Body of pancreas (tissue), 4 donors: Measurements from ENCODE around the gene SYNJ2. TPM values are rescaled to one million over a fixed set of nuclear protein-coding genes. Genes with fewer than 3 reads are reported as not detected.

ENCODE experiments used
- ATAC-seq: fragments of 150-250 bp; one replicate; pipeline ENCODE4 v1.9.1; 2016
- DNase-seq, 4 donors: peaks; one replicate each; pipeline ENCODE4 v3.0.0-alpha.2; 2019
- H3K27ac ChIP-seq, 4 donors: fragments of 200-600 bp; sonication (generic); 1 replicate in 3 of 4; 2 replicates in 1 of 4; pipeline versions ENCODE4 v1.5.1 to v1.6.1; 2016 to 2019; ENCODE audit warnings: mild to moderate bottlenecking in 1 of 4, mixed read lengths in 1 of 4, moderate library complexity in 1 of 4
- H3K27me3 ChIP-seq, 2 donors: fragments of 200-600 bp; sonication (generic); one replicate each; pipeline ENCODE4 v1.6.0; 2016; ENCODE audit warnings: mild to moderate bottlenecking in 1 of 2
- H3K36me3 ChIP-seq, 2 donors: fragments of 200-600 bp; sonication (generic); replicated peaks in 1 of 2; 2 replicates each; pipeline ENCODE4 v1.5.1; 2016; ENCODE audit warnings: low read depth in 2 of 2; ENCODE audit not compliant: insufficient read depth in 1 of 2
- H3K4me1 ChIP-seq: fragments of 200-600 bp; sonication (generic); one replicate; pipeline ENCODE4 v1.6.0; 2016
- H3K4me3 ChIP-seq, 2 donors: fragments of 200-600 bp; sonication (generic); 1 replicate in 1 of 2; 2 replicates in 1 of 2; pipeline ENCODE4 v1.5.1; 2016 to 2019
- H3K9me3 ChIP-seq, 3 donors: fragments of 200-600 bp; sonication (generic); 1 replicate in 2 of 3; 2 replicates in 1 of 3; pipeline ENCODE4 v1.5.1; 2016
- POLR2A ChIP-seq, 3 donors: fragments of 450-650 bp; IDR thresholded peaks; one replicate each; pipeline ENCODE4 v1.6.1; 2016; ENCODE audit warnings: antibody characterized with exemption in 3 of 3, mild to moderate bottlenecking in 2 of 3
- WGBS, 2 donors: methylation state at CpG; one replicate each; pipeline ENCODE4 v1.1.5; 2017; 5-methylcytosine and 5-hydroxymethylcytosine counted together
- intact Hi-C: fragments of 100-400 bp; cut with DNase I; formaldehyde crosslinking; loops from one replicate; pipeline ENCODE4 v1.15.1; 2023
- total RNA-seq, 2 donors: library from RNA; depleted of rRNA; stranded (reverse); fragments of >200 nt; gene quantifications; one replicate each; pipeline ENCODE4 v1.1.0, GENCODE V29; 2016
- TF ChIP-seq, protein P1 (sequence below), 7 experiments: fragments of 450-650 bp in 4 of 7; fragments of 200-600 bp in 3 of 7; sonication (generic) in 3 of 7; IDR thresholded peaks; one replicate each; pipeline ENCODE4 v1.5.1; 2016 to 2019; ENCODE audit warnings: antibody characterized with exemption in 7 of 7

Gene SYNJ2
- total RNA-seq, 2 donors from 2014 or later = 12.2 to 14.8 TPM

DNA sequence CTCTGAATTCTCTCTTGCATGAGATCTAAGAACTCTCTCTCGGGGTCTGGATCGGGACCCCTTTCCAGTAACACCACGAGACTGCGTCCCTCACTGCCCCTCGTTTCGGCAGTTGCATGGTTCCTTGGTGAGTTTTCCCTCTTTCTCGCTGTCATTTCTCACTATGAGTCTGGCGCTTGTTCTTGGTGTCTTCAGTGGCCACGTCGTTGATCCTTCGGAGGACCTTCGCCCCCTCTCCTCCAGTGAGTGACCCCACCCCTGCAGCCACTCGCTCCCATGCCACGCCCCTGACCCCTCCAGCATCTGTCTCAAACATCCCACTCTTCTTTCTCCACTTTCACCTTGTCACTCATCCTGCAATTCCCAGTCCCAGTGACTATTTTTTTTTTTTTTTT is 23.0 kb downstream of the SYNJ2 start:
- ATAC-seq (no peak), DNase-seq (no peak)
- Histone ChIP-seq H3K4me3 (no peak overlapping the region), H3K36me3 (no peaks in the 10 kb centered on the region), H3K9me3 (no peaks in the 10 kb centered on the region), H3K4me1 (peaks cover 57% of the 10 kb centered on the region), H3K27me3 (no peaks in the 10 kb centered on the region), H3K27ac (peak overlapping the region in 1 of 4 donors; percentile 58)
- 95 to 96% methylated on average over 14 of the region's 14 CpGs for WGBS, 2 donors
- TF ChIP-seq, protein P1, sequence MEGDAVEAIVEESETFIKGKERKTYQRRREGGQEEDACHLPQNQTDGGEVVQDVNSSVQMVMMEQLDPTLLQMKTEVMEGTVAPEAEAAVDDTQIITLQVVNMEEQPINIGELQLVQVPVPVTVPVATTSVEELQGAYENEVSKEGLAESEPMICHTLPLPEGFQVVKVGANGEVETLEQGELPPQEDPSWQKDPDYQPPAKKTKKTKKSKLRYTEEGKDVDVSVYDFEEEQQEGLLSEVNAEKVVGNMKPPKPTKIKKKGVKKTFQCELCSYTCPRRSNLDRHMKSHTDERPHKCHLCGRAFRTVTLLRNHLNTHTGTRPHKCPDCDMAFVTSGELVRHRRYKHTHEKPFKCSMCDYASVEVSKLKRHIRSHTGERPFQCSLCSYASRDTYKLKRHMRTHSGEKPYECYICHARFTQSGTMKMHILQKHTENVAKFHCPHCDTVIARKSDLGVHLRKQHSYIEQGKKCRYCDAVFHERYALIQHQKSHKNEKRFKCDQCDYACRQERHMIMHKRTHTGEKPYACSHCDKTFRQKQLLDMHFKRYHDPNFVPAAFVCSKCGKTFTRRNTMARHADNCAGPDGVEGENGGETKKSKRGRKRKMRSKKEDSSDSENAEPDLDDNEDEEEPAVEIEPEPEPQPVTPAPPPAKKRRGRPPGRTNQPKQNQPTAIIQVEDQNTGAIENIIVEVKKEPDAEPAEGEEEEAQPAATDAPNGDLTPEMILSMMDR (IDR thresholded peaks at IDR 0.05) = no peak
- no peak for TF ChIP-seq POLR2A (IDR thresholded peaks at IDR 0.05)
- intact Hi-C loops = no loop called here

DNA sequence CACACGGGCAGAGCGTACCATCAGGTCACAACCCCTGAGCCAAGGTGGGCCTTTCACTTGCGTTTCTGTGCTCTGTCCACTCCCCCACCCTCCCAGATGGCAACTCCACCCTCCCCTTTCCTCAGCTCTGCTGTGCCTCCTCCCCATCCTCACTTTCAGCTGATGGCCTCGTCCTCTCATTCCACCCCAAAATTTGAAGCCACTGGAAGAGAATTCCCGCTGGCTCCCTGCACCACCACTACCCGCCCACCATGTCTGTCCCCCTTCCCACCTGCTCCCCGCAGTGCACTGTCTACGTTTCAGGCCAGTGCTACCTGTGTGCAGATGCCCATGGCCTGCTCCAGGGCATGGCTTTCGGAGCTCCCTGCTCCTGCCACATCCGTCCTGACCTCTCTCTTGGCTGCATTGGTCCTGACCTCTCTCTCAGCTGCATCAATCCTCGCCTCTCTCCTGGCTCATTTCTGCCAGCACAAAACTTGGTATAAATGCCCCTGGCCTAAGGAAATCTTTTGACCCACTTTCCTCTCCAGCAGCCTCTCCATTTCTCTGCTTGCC is 24.0 kb downstream of the SYNJ2 start:
- no peak for DNase-seq
- Histone ChIP-seq H3K27ac (no peak overlapping the region), H3K27me3 (no peaks in the 10 kb centered on the region), H3K36me3 (no peaks in the 10 kb centered on the region), H3K4me3 (no peak overlapping the region), H3K9me3 (no peaks in the 10 kb centered on the region), H3K4me1 (peaks cover 58% of the 10 kb centered on the region)
- WGBS, 2 donors = 93 to 97% methylated on average over 11 of the region's 11 CpGs
- TF ChIP-seq, protein P1 (IDR thresholded peaks at IDR 0.05) = no peak
- TF ChIP-seq POLR2A (IDR thresholded peaks at IDR 0.05) = no peak
- no peak for ATAC-seq
- intact Hi-C loops = no loop called here

DNA sequence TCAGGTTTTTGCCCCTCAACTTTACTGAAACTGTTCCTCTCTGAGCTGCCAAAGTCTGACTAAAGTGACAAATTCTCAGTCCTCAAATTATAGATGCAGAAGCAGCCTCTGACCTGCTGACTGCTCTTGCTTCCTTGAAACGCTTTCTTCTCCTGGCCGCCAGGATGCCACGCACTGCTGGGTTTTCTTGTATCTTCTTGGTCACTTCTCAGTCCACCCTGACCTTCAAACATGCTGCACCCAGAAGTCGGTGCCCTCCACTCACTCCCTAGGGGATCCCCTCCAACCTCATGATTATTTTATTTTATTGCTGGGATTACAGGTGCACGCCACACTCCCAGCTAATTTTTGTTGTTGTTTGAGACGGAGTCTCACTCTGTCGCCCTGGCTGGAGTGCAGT is 24.7 kb downstream of the SYNJ2 start:
- Histone ChIP-seq H3K9me3 (no peaks in the 10 kb centered on the region), H3K4me3 (no peak overlapping the region), H3K27me3 (no peaks in the 10 kb centered on the region), H3K36me3 (no peaks in the 10 kb centered on the region), H3K4me1 (peaks cover 61% of the 10 kb centered on the region), H3K27ac (no peak overlapping the region)
- ATAC-seq (no peak), DNase-seq (no peak)
- WGBS, 2 donors = 88 to 90% methylated on average over 7 of the region's 7 CpGs
- intact Hi-C loops = no loop called here
- TF ChIP-seq, protein P1 (IDR thresholded peaks at IDR 0.05) = no peak
- no peak for TF ChIP-seq POLR2A (IDR thresholded peaks at IDR 0.05)

DNA sequence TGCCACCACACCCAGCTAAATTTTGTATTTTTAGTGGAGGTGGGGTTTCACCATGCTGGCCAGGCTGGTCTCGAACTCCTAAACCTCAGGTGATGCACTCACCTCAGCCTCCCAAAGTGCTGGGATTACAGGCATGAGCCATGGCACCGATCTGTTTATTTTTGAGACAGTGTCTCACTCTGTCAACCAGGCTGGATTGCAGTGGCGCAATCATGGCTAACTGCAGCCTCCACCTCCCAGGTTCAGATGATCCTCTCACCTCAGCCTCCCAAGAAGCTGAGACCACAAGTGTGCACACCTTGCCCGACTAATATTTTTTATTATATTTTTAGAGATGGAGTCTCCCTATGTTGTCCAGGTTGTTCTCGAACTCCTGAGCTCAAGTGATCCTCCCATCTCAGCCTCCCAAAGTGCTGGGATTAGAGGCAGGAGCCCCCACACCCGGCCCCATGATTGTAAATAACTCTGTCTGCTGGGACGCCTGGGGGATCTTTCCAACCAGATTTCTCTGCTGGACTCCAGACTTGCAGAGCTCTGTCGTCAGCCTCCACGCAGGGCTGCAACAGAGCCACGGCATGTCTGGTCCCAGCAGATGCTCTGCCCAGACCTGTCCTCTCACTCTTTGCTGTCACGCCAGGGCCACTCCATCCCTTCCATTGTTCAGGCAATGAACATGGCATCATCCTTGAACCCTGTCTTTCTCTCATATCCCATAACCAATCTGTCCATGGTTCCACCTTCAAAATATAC is 25.3 kb downstream of the SYNJ2 start:
- WGBS, 2 donors = 94 to 98% methylated on average over 10 to 11 of the region's 11 CpGs
- intact Hi-C loops = no loop called here
- ATAC-seq (no peak), DNase-seq (no peak)
- TF ChIP-seq POLR2A (IDR thresholded peaks at IDR 0.05) = no peak
- TF ChIP-seq, protein P1 (IDR thresholded peaks at IDR 0.05) = no peak
- no peak overlapping the region for H3K27ac ChIP-seq
- H3K27me3 ChIP-seq = no peaks in the 10 kb centered on the region
- H3K9me3 ChIP-seq = no peaks in the 10 kb centered on the region
- H3K4me3 ChIP-seq = no peak overlapping the region
- H3K4me1 ChIP-seq = peaks cover 67% of the 10 kb centered on the region
- no peaks in the 10 kb centered on the region for H3K36me3 ChIP-seq

DNA sequence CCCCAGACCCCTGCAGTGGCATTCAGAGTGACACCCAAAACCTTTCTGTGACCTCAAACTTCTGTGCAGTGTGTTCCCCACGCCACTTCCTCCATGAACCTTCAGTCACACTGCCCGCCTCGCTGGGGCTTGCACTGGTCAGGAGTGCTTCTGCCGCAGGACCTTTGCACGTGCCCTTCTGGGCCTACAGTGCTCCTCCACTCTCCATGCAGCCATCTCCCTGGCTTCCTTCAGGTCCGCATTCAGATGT is 27.1 kb downstream of the SYNJ2 start:
- TF ChIP-seq POLR2A (IDR thresholded peaks at IDR 0.05) = no peak
- WGBS, 2 donors = 82 to 95% methylated on average over 6 of the region's 6 CpGs
- H3K27me3 ChIP-seq = no peaks in the 10 kb centered on the region
- ATAC-seq (no peak), DNase-seq (no peak)
- H3K27ac ChIP-seq = peak overlapping the region; percentile 42 to 78 (median 74)
- intact Hi-C loops = no loop called here
- H3K4me3 ChIP-seq = no peak overlapping the region
- H3K9me3 ChIP-seq = no peaks in the 10 kb centered on the region
- H3K4me1 ChIP-seq = peaks cover 59% of the 10 kb centered on the region
- H3K36me3 ChIP-seq = no peaks in the 10 kb centered on the region
